Neural cell (in vitro differentiated cells): Measurements from ENCODE around the gene FNBP1. TPM values are rescaled to one million over a fixed set of nuclear protein-coding genes. Genes with fewer than 3 reads are reported as not detected.

Experiments used
- H2AFZ ChIP-seq: fragments of 200-600, 300-800 bp; sonication (generic), shearing (Covaris generic); 2 replicates; pipeline ENCODE4 v1.6.0; 2014; ENCODE audit warnings: low read depth, mild to moderate bottlenecking, antibody characterized with exemption, low read length, moderate library complexity
- H3F3A ChIP-seq: fragments of 200-600 bp; shearing (Covaris generic); 2 replicates; pipeline ENCODE4 v1.6.1; 2016; ENCODE audit warnings: mild to moderate bottlenecking, moderate library complexity, mixed read lengths, antibody characterized with exemption, low read length; ENCODE audit not compliant: insufficient read depth, poor library complexity, severe bottlenecking
- H3K27ac ChIP-seq: fragments of 200-600, 300-800 bp; sonication (generic), shearing (Covaris generic); 2 replicates; pipeline ENCODE4 v1.5.1; 2014; ENCODE audit warnings: mild to moderate bottlenecking, low read length, moderate library complexity
- H3K27me3 ChIP-seq: fragments of 300-800, 200-600 bp; sonication (generic), shearing (Covaris generic); 2 replicates; pipeline ENCODE4 v1.6.0; 2014; ENCODE audit warnings: mild to moderate bottlenecking, low read depth, low read length, moderate library complexity; ENCODE audit not compliant: insufficient read depth
- H3K36me3 ChIP-seq: fragments of 300-800, 200-600 bp; sonication (generic), shearing (Covaris generic); 2 replicates; pipeline ENCODE4 v1.5.1; 2014; ENCODE audit warnings: mild to moderate bottlenecking, antibody characterized with exemption, low read length, moderate library complexity; ENCODE audit not compliant: insufficient read depth
- H3K4me2 ChIP-seq: fragments of 300-800, 200-600 bp; sonication (generic), shearing (Covaris generic); 2 replicates; pipeline ENCODE4 v1.6.0; 2014; ENCODE audit warnings: mild to moderate bottlenecking, low read length
- H3K4me3 ChIP-seq: fragments of 300-800, 200-600 bp; sonication (generic), shearing (Covaris generic); 2 replicates; pipeline ENCODE4 v1.5.1; 2014; ENCODE audit warnings: mild to moderate bottlenecking, low read length, moderate library complexity
- H3K79me2 ChIP-seq: fragments of 200-600 bp; shearing (Covaris generic); replicated peaks from 2 replicates; pipeline ENCODE4 v1.6.0; 2014; ENCODE audit warnings: mild to moderate bottlenecking, low read length, moderate library complexity; ENCODE audit not compliant: insufficient read depth
- H3K9ac ChIP-seq: fragments of 300-800, 200-600 bp; sonication (generic), shearing (Covaris generic); 2 replicates; pipeline ENCODE4 v1.6.1; 2016; ENCODE audit warnings: mild to moderate bottlenecking, low read length, mixed read lengths
- H3K9me2 ChIP-seq: fragments of 200-600 bp; shearing (Covaris generic); 2 replicates; pipeline ENCODE4 v1.6.1; 2016; ENCODE audit warnings: mild to moderate bottlenecking, low read length, mixed read lengths; ENCODE audit not compliant: insufficient read depth
- H3K9me3 ChIP-seq: fragments of 200-600, 300-800 bp; sonication (generic), shearing (Covaris generic); 2 replicates; pipeline ENCODE4 v1.6.1; 2016; ENCODE audit warnings: mild to moderate bottlenecking, mixed run types, low read length, moderate library complexity, mixed read lengths
- H4K20me1 ChIP-seq: fragments of 200-600 bp; shearing (Covaris generic); 2 replicates; pipeline ENCODE4 v1.6.1; 2016; ENCODE audit warnings: mild to moderate bottlenecking, mixed run types; ENCODE audit not compliant: insufficient read depth
- EP300 ChIP-seq: fragments of 450-650 bp; conservative IDR thresholded peaks from 2 replicates; pipeline ENCODE4 v1.6.1; 2014; ENCODE audit warnings: antibody characterized with exemption, mild to moderate bottlenecking, moderate library complexity; ENCODE audit not compliant: poor library complexity, severe bottlenecking
- EZH2 ChIP-seq: fragments of 200-600, 300-800 bp; shearing (Covaris generic), sonication (generic); IDR thresholded peaks from 2 replicates; pipeline ENCODE4 v1.6.1; 2014; ENCODE audit warnings: antibody characterized with exemption, low read length, borderline replicate concordance, mild to moderate bottlenecking; ENCODE audit not compliant: insufficient read depth, poor library complexity, severe bottlenecking
- MXI1 ChIP-seq: fragments of 450-650 bp; conservative IDR thresholded peaks from 2 replicates; pipeline ENCODE4 v1.6.1; 2014; ENCODE audit warnings: antibody characterized with exemption, mild to moderate bottlenecking; ENCODE audit not compliant: poor library complexity, severe bottlenecking
- TAF1 ChIP-seq: IDR thresholded peaks from 2 replicates; pipeline ENCODE4 v1.6.1; 2012; ENCODE audit warnings: low read depth
- polyA plus RNA-seq: library from polyadenylated mRNA; depleted of rRNA; stranded (reverse); fragments of >200 nt; gene quantifications from 2 replicates; pipeline ENCODE4 v1.2.3, GENCODE V29; 2014
- TF ChIP-seq, protein P1 (sequence below): fragments of 450-650 bp; IDR thresholded peaks from 2 replicates; pipeline ENCODE4 v1.5.1; 2014; ENCODE audit warnings: antibody characterized with exemption, mild to moderate bottlenecking, moderate library complexity; ENCODE audit not compliant: poor library complexity, severe bottlenecking

The FNBP1 gene
- polyA plus RNA-seq, 1 donor from 2014 or later = 16.6 TPM

DNA sequence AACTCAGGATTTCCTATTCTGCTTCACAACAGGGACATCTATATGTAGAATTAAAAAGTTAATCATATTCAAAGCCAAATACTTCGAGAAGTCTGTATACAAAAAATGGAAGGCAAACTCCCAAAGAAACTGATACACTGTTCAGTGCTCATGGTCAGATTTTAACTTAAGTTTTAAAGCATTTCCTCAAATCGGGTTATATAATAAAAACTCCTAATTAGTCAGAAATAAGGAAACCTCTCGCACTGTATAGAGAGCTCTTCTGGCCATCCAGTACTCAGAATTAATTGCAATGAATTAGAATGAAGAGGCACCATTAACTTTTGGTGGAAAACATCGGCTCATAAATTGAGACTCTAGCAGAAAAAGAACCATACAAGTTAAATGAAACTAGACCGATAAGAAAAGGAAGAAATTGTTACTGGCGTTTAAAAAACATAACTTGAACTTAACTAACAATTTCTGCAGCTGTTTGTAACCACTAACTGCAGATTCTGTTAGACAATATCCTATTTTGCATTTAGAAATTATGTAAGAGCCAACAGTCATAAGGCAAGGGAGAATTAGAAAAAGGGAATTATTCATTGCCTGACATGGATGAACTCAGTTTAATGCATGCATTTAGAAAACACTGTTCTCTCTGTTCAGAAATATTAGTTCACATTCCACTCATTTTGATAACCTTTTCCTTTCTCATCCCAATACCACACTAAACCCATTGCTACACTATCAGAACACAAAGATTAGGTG, 96.6 kb downstream of the FNBP1 start:
- Histone ChIP-seq H3K36me3 (no peaks in the 10 kb centered on the region), H3K27ac (no peak overlapping the region), H3K9me3 (no peaks in the 10 kb centered on the region), H3K4me2 (no peak overlapping the region), H2AFZ (no peak overlapping the region), H3K27me3 (no peaks in the 10 kb centered on the region), H3K9ac (no peak overlapping the region), H4K20me1 (no peaks in the 10 kb centered on the region), H3K9me2 (no peaks in the 10 kb centered on the region), H3K4me3 (no peak overlapping the region), H3F3A (no peaks in the 10 kb centered on the region), H3K79me2 (no peaks in the 10 kb centered on the region)
- TF ChIP-seq TAF1 (no peak), EZH2 (no peak)

DNA sequence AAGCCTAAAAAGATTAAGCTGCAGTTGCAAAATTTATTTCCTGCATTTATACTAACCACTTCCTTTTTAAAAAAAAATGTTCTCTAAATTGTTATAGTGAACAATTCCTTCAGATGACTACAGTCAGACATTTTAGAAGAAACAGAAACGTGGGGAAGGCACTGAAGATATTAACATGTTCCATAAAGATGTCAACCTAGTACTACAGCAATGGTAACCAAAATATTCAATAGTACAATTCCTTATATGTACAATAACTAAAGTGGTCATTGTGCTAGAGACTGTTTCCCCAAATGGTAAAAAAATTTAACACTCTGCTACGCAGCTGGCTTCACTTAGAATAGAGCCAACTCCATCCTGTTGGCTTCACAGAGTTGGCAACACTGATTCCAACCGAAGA, 97.7 kb downstream of the FNBP1 start:
- Histone ChIP-seq H3K27ac (no peak overlapping the region), H3K36me3 (no peaks in the 10 kb centered on the region), H2AFZ (no peak overlapping the region), H3K9me3 (no peaks in the 10 kb centered on the region), H3K27me3 (no peaks in the 10 kb centered on the region), H3K4me3 (no peak overlapping the region), H3K79me2 (no peaks in the 10 kb centered on the region), H3K4me2 (no peak overlapping the region), H3K9ac (no peak overlapping the region), H4K20me1 (no peaks in the 10 kb centered on the region), H3K9me2 (no peaks in the 10 kb centered on the region), H3F3A (no peaks in the 10 kb centered on the region)
- TF ChIP-seq, protein P1, sequence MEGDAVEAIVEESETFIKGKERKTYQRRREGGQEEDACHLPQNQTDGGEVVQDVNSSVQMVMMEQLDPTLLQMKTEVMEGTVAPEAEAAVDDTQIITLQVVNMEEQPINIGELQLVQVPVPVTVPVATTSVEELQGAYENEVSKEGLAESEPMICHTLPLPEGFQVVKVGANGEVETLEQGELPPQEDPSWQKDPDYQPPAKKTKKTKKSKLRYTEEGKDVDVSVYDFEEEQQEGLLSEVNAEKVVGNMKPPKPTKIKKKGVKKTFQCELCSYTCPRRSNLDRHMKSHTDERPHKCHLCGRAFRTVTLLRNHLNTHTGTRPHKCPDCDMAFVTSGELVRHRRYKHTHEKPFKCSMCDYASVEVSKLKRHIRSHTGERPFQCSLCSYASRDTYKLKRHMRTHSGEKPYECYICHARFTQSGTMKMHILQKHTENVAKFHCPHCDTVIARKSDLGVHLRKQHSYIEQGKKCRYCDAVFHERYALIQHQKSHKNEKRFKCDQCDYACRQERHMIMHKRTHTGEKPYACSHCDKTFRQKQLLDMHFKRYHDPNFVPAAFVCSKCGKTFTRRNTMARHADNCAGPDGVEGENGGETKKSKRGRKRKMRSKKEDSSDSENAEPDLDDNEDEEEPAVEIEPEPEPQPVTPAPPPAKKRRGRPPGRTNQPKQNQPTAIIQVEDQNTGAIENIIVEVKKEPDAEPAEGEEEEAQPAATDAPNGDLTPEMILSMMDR = no peak
- no peak for TF ChIP-seq EP300

DNA sequence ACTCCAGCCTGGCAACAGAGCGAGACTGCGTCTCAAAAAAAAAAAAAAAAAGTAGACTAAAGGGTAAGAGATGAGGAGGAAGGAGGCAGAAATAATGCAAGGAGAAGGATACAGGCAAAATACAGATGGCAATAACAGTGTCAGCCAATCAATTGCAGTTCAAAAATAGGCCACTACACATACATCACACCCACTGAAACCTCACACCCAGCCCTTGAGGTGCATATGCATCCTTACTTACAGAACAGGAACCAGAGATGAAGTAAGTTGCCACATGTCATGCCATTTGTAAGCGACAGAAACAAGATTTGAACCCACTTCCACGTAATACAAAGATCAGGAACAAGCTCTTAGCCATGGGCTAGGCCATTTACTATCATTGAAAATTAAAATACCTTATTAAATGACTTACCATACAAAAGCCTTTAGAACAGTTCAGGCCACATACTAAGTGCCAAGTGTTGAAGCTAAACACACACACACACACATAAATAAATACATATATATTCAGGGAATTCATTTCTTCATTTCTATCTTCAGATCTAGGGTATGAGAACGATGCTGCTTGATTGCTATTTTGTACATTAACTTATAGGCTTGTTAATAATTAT, 98.4 kb downstream of the FNBP1 start:
- Histone ChIP-seq H3K9ac (no peak overlapping the region), H3K27ac (no peak overlapping the region), H2AFZ (no peak overlapping the region), H3K27me3 (no peaks in the 10 kb centered on the region), H4K20me1 (no peaks in the 10 kb centered on the region), H3K36me3 (no peaks in the 10 kb centered on the region), H3F3A (no peaks in the 10 kb centered on the region), H3K4me2 (no peak overlapping the region), H3K79me2 (no peaks in the 10 kb centered on the region), H3K9me2 (no peaks in the 10 kb centered on the region), H3K9me3 (no peaks in the 10 kb centered on the region), H3K4me3 (no peak overlapping the region)
- TF ChIP-seq TAF1 = no peak
- TF ChIP-seq EZH2 = no peak
- TF ChIP-seq EP300 = no peak
- TF ChIP-seq MXI1 = no peak
- TF ChIP-seq, protein P1 = no peak
